HL-60 (cell line): Measurements from ENCODE around the gene ERBIN.

ENCODE experiments used
- DNase-seq, 2 experiments: peaks; one replicate each; pipeline ENCODE4 v3.0.0-alpha.2; 2010 to 2020; ENCODE audit warnings: low read depth in 1 of 2, low spot score in 1 of 2
- H3K27ac ChIP-seq: fragments of 250-450 bp; sonication (Bioruptor Pico); replicated peaks from 2 replicates; pipeline ENCODE4 v1.5.1; 2020; ENCODE audit warnings: mild to moderate bottlenecking, moderate library complexity
- H3K27me3 ChIP-seq: fragments of 250-450 bp; sonication (Bioruptor Pico); 2 replicates; pipeline ENCODE4 v1.5.1; 2021; ENCODE audit warnings: mild to moderate bottlenecking, moderate library complexity; ENCODE audit not compliant: insufficient read depth, poor library complexity, severe bottlenecking
- H3K4me3 ChIP-seq: replicated peaks from 2 replicates; pipeline ENCODE4 v1.5.1; 2011; ENCODE audit warnings: mild to moderate bottlenecking, control low read depth, low read length; ENCODE audit not compliant: insufficient read depth
- GABPA ChIP-seq: IDR thresholded peaks from 2 replicates; pipeline ENCODE4 v1.6.1; 2012; ENCODE audit warnings: low read depth
- POLR2AphosphoS5 ChIP-seq: IDR thresholded peaks from 2 replicates; pipeline ENCODE4 v1.6.1; 2012; ENCODE audit warnings: low read depth
- SPI1 ChIP-seq: IDR thresholded peaks from 2 replicates; pipeline ENCODE4 v1.6.1; 2012; ENCODE audit warnings: low read depth, mild to moderate bottlenecking, borderline replicate concordance
- TF ChIP-seq, protein P1 (sequence below): IDR thresholded peaks from 2 replicates; pipeline ENCODE4 v1.6.1; 2012; ENCODE audit warnings: low read depth; ENCODE audit not compliant: insufficient replicate concordance
- TF ChIP-seq, protein P2 (sequence below): IDR thresholded peaks from one replicate; pipeline ENCODE4 v1.5.1; 2011; ENCODE audit warnings: low read length, control low read depth, inconsistent platforms; ENCODE audit not compliant: insufficient read depth

The ERBIN gene

DNA sequence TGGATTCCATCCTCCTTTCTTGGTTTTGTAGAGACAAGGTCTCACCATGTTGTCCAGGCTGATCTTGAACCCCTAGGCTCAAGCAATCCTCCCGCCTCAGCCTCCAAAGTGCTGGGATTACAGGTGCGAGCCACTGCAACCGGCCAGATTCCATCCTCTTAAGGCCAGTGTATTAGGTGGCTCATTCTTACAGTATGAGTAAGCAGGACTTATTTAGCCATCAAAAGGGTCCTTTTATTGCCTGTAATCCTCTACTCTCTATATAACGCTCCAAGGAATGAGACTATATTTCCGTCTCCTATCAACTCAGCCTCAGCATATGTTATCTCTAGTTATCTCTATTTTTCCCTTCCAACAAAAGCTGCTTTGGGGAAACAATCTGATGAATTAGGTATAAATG, 3.0 kb upstream of the ERBIN start:
- no peaks in the 10 kb centered on the region for H3K27me3 ChIP-seq
- no peak overlapping the region for H3K4me3 ChIP-seq
- TF ChIP-seq SPI1, result no peak
- TF ChIP-seq, protein P1, sequence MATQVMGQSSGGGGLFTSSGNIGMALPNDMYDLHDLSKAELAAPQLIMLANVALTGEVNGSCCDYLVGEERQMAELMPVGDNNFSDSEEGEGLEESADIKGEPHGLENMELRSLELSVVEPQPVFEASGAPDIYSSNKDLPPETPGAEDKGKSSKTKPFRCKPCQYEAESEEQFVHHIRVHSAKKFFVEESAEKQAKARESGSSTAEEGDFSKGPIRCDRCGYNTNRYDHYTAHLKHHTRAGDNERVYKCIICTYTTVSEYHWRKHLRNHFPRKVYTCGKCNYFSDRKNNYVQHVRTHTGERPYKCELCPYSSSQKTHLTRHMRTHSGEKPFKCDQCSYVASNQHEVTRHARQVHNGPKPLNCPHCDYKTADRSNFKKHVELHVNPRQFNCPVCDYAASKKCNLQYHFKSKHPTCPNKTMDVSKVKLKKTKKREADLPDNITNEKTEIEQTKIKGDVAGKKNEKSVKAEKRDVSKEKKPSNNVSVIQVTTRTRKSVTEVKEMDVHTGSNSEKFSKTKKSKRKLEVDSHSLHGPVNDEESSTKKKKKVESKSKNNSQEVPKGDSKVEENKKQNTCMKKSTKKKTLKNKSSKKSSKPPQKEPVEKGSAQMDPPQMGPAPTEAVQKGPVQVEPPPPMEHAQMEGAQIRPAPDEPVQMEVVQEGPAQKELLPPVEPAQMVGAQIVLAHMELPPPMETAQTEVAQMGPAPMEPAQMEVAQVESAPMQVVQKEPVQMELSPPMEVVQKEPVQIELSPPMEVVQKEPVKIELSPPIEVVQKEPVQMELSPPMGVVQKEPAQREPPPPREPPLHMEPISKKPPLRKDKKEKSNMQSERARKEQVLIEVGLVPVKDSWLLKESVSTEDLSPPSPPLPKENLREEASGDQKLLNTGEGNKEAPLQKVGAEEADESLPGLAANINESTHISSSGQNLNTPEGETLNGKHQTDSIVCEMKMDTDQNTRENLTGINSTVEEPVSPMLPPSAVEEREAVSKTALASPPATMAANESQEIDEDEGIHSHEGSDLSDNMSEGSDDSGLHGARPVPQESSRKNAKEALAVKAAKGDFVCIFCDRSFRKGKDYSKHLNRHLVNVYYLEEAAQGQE, result no peak
- TF ChIP-seq, protein P2, sequence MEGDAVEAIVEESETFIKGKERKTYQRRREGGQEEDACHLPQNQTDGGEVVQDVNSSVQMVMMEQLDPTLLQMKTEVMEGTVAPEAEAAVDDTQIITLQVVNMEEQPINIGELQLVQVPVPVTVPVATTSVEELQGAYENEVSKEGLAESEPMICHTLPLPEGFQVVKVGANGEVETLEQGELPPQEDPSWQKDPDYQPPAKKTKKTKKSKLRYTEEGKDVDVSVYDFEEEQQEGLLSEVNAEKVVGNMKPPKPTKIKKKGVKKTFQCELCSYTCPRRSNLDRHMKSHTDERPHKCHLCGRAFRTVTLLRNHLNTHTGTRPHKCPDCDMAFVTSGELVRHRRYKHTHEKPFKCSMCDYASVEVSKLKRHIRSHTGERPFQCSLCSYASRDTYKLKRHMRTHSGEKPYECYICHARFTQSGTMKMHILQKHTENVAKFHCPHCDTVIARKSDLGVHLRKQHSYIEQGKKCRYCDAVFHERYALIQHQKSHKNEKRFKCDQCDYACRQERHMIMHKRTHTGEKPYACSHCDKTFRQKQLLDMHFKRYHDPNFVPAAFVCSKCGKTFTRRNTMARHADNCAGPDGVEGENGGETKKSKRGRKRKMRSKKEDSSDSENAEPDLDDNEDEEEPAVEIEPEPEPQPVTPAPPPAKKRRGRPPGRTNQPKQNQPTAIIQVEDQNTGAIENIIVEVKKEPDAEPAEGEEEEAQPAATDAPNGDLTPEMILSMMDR, result no peak
- TF ChIP-seq GABPA, result no peak
- TF ChIP-seq POLR2AphosphoS5, result no peak
- no peak overlapping the region for H3K27ac ChIP-seq
- DNase-seq, result no peak

DNA sequence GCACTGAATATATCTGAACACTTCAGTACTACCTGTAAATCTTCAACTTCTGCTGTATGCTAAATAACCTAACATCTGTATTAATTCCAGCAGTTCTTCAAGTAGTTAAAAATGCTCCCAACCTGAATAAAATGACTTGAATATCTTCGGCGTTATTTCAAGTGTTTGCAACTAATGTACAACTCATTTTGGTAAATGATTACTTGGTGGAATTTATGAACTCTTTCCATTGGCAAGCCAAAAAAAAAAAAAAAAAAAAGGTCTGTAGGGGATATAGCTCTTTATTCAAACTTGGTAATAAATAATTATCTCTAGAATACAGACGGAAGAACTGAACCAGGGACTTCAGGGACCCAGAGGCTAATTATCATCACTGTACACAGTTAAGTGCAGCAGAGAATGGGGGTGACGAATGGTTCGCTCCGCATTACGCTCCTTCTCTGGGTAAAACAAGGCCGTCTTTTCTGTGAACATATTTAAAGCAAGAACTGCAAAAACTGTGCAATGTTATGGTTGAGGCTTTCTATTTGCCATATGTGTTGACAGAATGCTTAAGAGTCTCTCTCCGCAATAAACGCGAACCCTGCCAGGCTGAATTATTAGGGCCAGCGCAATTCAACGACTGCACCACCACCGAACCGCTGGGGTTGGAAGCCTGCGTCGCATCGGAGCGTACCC, 1.9 kb upstream of the ERBIN start:
- DNase-seq, result no peak
- Histone ChIP-seq H3K4me3 (peak overlapping the region; percentile 55; the same call in 1 of the 2 replicates), H3K27ac (peak overlapping the region; percentile 85), H3K27me3 (no peaks in the 10 kb centered on the region)
- TF ChIP-seq, protein P1, result no peak
- TF ChIP-seq GABPA (no peak), SPI1 (no peak), POLR2AphosphoS5 (no peak)
- TF ChIP-seq, protein P2, result no peak

DNA sequence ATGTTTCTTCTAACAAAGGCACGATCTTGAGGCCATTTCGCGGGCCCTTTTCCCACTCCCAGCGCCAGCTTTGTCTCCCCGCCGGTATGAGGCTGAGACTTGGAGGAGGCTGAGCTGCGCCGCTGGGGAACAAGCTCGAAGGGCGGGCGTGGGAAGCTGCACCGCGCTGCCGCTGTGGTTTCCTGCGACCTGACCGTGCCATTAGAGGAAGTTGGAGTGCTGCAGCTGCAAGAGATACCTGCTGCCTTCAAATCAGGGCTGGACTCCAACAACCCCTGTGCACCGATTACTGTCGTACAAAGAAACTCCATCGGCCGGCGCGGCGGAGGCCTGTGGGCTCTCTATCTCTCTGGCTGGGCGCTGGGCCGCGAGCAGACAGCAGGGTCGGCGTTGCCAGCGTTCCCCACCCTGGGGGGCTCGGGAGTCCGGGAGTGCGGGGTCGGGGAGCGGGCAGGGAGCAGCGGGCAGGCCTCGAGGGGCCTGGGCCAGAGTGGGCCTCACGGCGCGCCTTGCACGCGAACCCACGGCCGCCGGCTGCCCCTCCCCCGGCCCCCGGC, 1.3 kb upstream of the ERBIN start:
- no peaks in the 10 kb centered on the region for H3K27me3 ChIP-seq
- TF ChIP-seq GABPA, result no peak
- peak; percentile 74; the same call in 1 of the 2 replicates for TF ChIP-seq POLR2AphosphoS5
- peak; percentile 41; the same call in 1 of the 2 replicates for TF ChIP-seq SPI1
- TF ChIP-seq, protein P1, result no peak
- TF ChIP-seq, protein P2, result no peak
- DNase-seq, result peak; percentile 43 to 87
- H3K27ac ChIP-seq, result peak overlapping the region; percentile 85
- peak overlapping the region; percentile 55 for H3K4me3 ChIP-seq
